ENCODE data around the gene TNFSF11.

DNA sequence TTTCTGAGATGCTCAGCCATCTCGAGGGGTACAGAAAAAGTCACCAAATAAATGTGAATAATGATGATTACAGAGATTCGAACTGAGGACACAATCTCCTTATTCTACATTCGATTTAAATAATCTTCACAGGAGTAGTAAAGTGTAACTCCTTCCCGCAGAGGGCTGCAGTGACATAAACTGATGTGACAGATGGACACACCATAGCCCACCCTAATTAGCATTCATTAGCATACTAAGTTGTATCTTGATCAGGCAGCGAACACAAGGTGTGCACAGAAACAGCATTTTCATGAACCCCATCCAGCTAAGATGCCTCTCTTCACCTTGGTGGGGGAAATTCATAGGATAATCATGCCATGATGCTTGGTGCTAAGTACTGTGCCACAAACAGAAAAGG lies 83.0 kb downstream of the TNFSF11 start:
- TF ChIP-seq EZH2 (IDR thresholded peaks at IDR 0.05; ENCODE audit: borderline replicate concordance, insufficient read depth, low read depth, low read length, poor library complexity, severe bottlenecking), result no peak
- TF ChIP-seq, protein P1, sequence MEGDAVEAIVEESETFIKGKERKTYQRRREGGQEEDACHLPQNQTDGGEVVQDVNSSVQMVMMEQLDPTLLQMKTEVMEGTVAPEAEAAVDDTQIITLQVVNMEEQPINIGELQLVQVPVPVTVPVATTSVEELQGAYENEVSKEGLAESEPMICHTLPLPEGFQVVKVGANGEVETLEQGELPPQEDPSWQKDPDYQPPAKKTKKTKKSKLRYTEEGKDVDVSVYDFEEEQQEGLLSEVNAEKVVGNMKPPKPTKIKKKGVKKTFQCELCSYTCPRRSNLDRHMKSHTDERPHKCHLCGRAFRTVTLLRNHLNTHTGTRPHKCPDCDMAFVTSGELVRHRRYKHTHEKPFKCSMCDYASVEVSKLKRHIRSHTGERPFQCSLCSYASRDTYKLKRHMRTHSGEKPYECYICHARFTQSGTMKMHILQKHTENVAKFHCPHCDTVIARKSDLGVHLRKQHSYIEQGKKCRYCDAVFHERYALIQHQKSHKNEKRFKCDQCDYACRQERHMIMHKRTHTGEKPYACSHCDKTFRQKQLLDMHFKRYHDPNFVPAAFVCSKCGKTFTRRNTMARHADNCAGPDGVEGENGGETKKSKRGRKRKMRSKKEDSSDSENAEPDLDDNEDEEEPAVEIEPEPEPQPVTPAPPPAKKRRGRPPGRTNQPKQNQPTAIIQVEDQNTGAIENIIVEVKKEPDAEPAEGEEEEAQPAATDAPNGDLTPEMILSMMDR (IDR thresholded peaks at IDR 0.05), result no peak
